H9 (cell line): Measurements from ENCODE around the gene AXL. TPM values are rescaled to one million over a fixed set of nuclear protein-coding genes. Genes with fewer than 3 reads are reported as not detected.

Experiments
- DNase-seq: peaks from one replicate; pipeline ENCODE4 v3.0.0-alpha.2; 2017
- H2AFZ ChIP-seq: one replicate; pipeline ENCODE4 v1.6.1; 2013; ENCODE audit warnings: mild to moderate bottlenecking, low read length, control low read depth, moderate library complexity
- H2AK5ac ChIP-seq: 2 replicates; pipeline ENCODE4 v1.6.1; 2013; ENCODE audit warnings: low read length, control low read depth, mixed read lengths; ENCODE audit not compliant: insufficient read length
- H2BK120ac ChIP-seq: one replicate; pipeline ENCODE4 v1.6.1; 2013; ENCODE audit warnings: low read depth, mild to moderate bottlenecking, low read length, control low read depth, inconsistent platforms; ENCODE audit not compliant: poor library complexity, severe bottlenecking
- H2BK12ac ChIP-seq: 2 replicates; pipeline ENCODE4 v1.6.1; 2013; ENCODE audit warnings: low read length, control low read depth, mixed read lengths, low read depth; ENCODE audit not compliant: insufficient read length
- H2BK15ac ChIP-seq: 2 replicates; pipeline ENCODE4 v1.6.1; 2013; ENCODE audit warnings: low read depth, low read length, control low read depth
- H2BK20ac ChIP-seq: one replicate; pipeline ENCODE4 v1.6.1; 2013; ENCODE audit warnings: low read depth, mild to moderate bottlenecking, low read length, control low read depth, inconsistent platforms; ENCODE audit not compliant: poor library complexity, severe bottlenecking
- H2BK5ac ChIP-seq: 2 replicates; pipeline ENCODE4 v1.6.1; 2013; ENCODE audit warnings: low read length, control low read depth, mixed read lengths; ENCODE audit not compliant: insufficient read length
- H3K14ac ChIP-seq: 2 replicates; pipeline ENCODE4 v1.6.1; 2013; ENCODE audit warnings: low read length, control low read depth; ENCODE audit not compliant: insufficient read depth
- H3K18ac ChIP-seq: 2 replicates; pipeline ENCODE4 v1.6.1; 2013; ENCODE audit warnings: low read depth, mild to moderate bottlenecking, mixed read lengths, low read length, control low read depth; ENCODE audit not compliant: insufficient read length
- H3K23ac ChIP-seq: 2 replicates; pipeline ENCODE4 v1.6.1; 2013; ENCODE audit warnings: low read length, control low read depth, mixed read lengths, low read depth; ENCODE audit not compliant: insufficient read length
- H3K23me2 ChIP-seq: 2 replicates; pipeline ENCODE4 v1.6.1; 2013; ENCODE audit warnings: low read depth, mild to moderate bottlenecking, mixed read lengths, low read length, control low read depth; ENCODE audit not compliant: insufficient read length, poor library complexity, severe bottlenecking
- H3K27ac ChIP-seq: 2 replicates; pipeline ENCODE4 v1.5.1; 2013; ENCODE audit warnings: low read length, control low read depth, mixed read lengths, low read depth; ENCODE audit not compliant: insufficient read length
- H3K27me3 ChIP-seq: 2 replicates; pipeline ENCODE4 v1.6.1; 2013; ENCODE audit warnings: low read length, control low read depth, inconsistent platforms; ENCODE audit not compliant: insufficient read depth
- H3K4ac ChIP-seq: 2 replicates; pipeline ENCODE4 v1.6.1; 2013; ENCODE audit warnings: low read depth, mild to moderate bottlenecking, control low read depth, inconsistent platforms, low read length, moderate library complexity
- H3K4me1 ChIP-seq: 2 replicates; pipeline ENCODE4 v1.6.1; 2013; ENCODE audit warnings: low read length, control low read depth, inconsistent platforms; ENCODE audit not compliant: insufficient read depth
- H3K4me2 ChIP-seq: 2 replicates; pipeline ENCODE4 v1.6.1; 2013; ENCODE audit warnings: low read length, control low read depth, mixed read lengths; ENCODE audit not compliant: insufficient read length, insufficient read depth
- H3K56ac ChIP-seq: 2 replicates; pipeline ENCODE4 v1.6.1; 2013; ENCODE audit warnings: low read depth, mild to moderate bottlenecking, mixed read lengths, low read length, control low read depth; ENCODE audit not compliant: insufficient read length
- H3K79me1 ChIP-seq: 2 replicates; pipeline ENCODE4 v1.6.1; 2013; ENCODE audit warnings: low read depth, mild to moderate bottlenecking, moderate library complexity, low read length, control low read depth, inconsistent platforms; ENCODE audit not compliant: insufficient read depth, poor library complexity, severe bottlenecking
- H3K79me2 ChIP-seq: 2 replicates; pipeline ENCODE4 v1.6.1; 2013; ENCODE audit warnings: low read length, control low read depth, inconsistent platforms; ENCODE audit not compliant: insufficient read depth
- H3K9ac ChIP-seq: 2 replicates; pipeline ENCODE4 v1.6.1; 2013; ENCODE audit warnings: low read length, control low read depth, mixed read lengths; ENCODE audit not compliant: insufficient read length; ENCODE audit errors: extremely low read depth
- H3K9me3 ChIP-seq: one replicate; pipeline ENCODE4 v1.6.1; 2013; ENCODE audit warnings: low read depth, low read length, inconsistent platforms; ENCODE audit not compliant: control insufficient read depth
- H3T11ph ChIP-seq: one replicate; pipeline ENCODE4 v1.6.1; 2013; ENCODE audit warnings: mild to moderate bottlenecking, low read length, control low read depth, inconsistent platforms
- H4K20me1 ChIP-seq: one replicate; pipeline ENCODE4 v1.6.1; 2013; ENCODE audit not compliant: control insufficient read depth, insufficient read length, insufficient read depth
- H4K5ac ChIP-seq: 2 replicates; pipeline ENCODE4 v1.6.1; 2013; ENCODE audit warnings: low read depth, mild to moderate bottlenecking, mixed read lengths, low read length, control low read depth; ENCODE audit not compliant: insufficient read length
- H4K8ac ChIP-seq: replicated peaks from 2 replicates; pipeline ENCODE4 v1.6.1; 2013; ENCODE audit warnings: low read length, control low read depth, mixed read lengths, low read depth; ENCODE audit not compliant: insufficient read length
- H4K91ac ChIP-seq: 2 replicates; pipeline ENCODE4 v1.6.1; 2013; ENCODE audit warnings: low read depth, mild to moderate bottlenecking, moderate library complexity, mixed read lengths, low read length, control low read depth; ENCODE audit not compliant: insufficient read length
- H3K27ac Mint-ChIP-seq, 3 experiments: 2 replicates in 2 of 3; 3 replicates in 1 of 3; pipeline ENCODE4 v1.8.0; 2020 to 2021; ENCODE audit warnings: mixed read lengths in 3 of 3, mild to moderate bottlenecking in 1 of 3, moderate library complexity in 1 of 3
- H3K27me3 Mint-ChIP-seq: 2 replicates; pipeline ENCODE4 v1.8.0; 2021; ENCODE audit warnings: low read depth, mild to moderate bottlenecking, moderate library complexity, mixed read lengths
- H3K36me3 Mint-ChIP-seq, 3 experiments: 2 replicates in 2 of 3; 3 replicates in 1 of 3; pipeline ENCODE4 v1.8.0; 2020 to 2021; ENCODE audit warnings: low read depth in 3 of 3, mixed read lengths in 3 of 3; ENCODE audit not compliant: insufficient read depth in 1 of 3
- H3K4me1 Mint-ChIP-seq, 2 experiments: 2 replicates each; pipeline ENCODE4 v1.8.0; 2020; ENCODE audit warnings: mixed read lengths in 2 of 2
- H3K4me3 Mint-ChIP-seq, 2 experiments: 2 replicates in 1 of 2; 3 replicates in 1 of 2; pipeline ENCODE4 v1.8.0; 2020 to 2021; ENCODE audit warnings: mild to moderate bottlenecking in 2 of 2, mixed read lengths in 2 of 2, moderate library complexity in 1 of 2
- H3K9me3 Mint-ChIP-seq, 2 experiments: 2 replicates in 1 of 2; 3 replicates in 1 of 2; pipeline ENCODE4 v1.8.0; 2020; ENCODE audit warnings: mild to moderate bottlenecking in 2 of 2, mixed read lengths in 2 of 2, moderate library complexity in 1 of 2
- WGBS: extraction: QIAGEN DNeasy Blood & Tissue Kit; methylation state at CpG from one replicate; pipeline ENCODE4 v1.1.7; 2013; ENCODE audit warnings: missing lambda C conversion rate, low lambda C conversion rate, mixed read lengths; ENCODE audit not compliant: insufficient read length; ENCODE audit errors: extremely low coverage; 5-methylcytosine and 5-hydroxymethylcytosine counted together
- total RNA-seq: library from RNA; stranded (reverse); gene quantifications from 2 replicates; pipeline ENCODE4 v1.2.1, GENCODE V29; 2021
- TF ChIP-seq, protein P1 (sequence below): fragments of 200-600 bp; sonication (generic); conservative IDR thresholded peaks from 3 replicates; pipeline ENCODE4 v1.8.0; 2021; ENCODE audit warnings: antibody characterized with exemption, mild to moderate bottlenecking

Gene AXL
- total RNA-seq, 1 experiment from 2014 or later: 29.4 TPM

DNA sequence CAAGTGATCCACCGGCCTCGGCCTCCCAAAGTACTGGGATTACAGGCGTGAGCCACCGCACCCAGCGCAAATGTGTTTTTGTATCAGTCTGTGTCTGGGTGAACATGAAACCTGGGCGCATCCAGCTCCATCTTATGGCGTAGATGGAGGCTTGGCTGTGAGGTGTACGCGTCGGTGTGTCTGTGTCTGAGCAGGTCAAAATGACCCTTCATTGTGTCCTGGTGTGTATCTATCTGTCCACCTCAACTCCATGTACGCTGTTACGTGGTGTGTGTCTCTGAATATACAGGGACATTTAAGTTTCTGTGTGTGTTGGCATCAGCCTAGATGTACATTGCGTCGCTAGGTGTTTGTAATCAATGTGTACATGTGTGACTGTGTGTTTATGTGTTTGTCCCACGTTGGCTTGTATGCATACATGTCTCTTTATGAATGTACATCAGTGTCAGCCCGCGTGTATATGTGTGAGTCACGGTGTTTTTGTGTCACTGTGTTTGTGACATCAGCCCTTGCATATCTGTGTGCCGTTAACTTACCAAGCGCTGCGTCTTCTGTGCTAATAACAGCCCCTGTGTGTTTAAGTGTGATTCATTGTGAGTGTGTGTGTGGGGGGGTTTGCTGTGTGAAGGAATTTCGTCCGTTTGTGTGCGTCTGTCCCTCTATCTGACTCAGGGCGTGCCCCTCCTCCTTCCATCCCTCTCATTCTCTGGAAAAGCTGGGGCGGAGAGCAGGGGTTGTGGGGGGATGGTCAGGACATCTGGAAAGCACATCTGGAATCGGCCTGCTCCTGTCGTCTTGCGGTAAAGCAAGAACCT is 6.4 kb downstream of the AXL start:
- Mint-ChIP-seq H3K9me3 (no peaks in the 10 kb centered on the region; a peak in 2 of 5 replicates), H3K27ac (peak overlapping the region; percentile 58 to 90 (median 79)), H3K4me1 (peaks cover 42 to 45% of the 10 kb centered on the region in 2 experiments), H3K36me3 (peaks cover 12 to 23% (median 15%) of the 10 kb centered on the region in 3 experiments), H3K4me3 (peak overlapping the region; percentile 41 to 74), H3K27me3 (peaks cover 4% of the 10 kb centered on the region)
- Histone ChIP-seq H3K4me1 (peaks cover 5% of the 10 kb centered on the region; the same call in 1 of the 2 replicates), H3K27me3 (no peaks in the 10 kb centered on the region), H3K79me2 (no peaks in the 10 kb centered on the region; the same call in 1 of the 2 replicates), H3K23me2 (peaks cover 3% of the 10 kb centered on the region), H4K8ac (no peak overlapping the region), H3K9me3 (no peaks in the 10 kb centered on the region), H4K91ac (no peak overlapping the region), H3K79me1 (no peaks in the 10 kb centered on the region), H3K14ac (peak overlapping the region; percentile 48), H4K20me1 (no peaks in the 10 kb centered on the region), H3T11ph (no peak overlapping the region), H2BK12ac (no peak overlapping the region), H4K5ac (no peak overlapping the region), H3K9ac (no peak overlapping the region), H2BK20ac (no peak overlapping the region), H2AK5ac (no peak overlapping the region), H3K27ac (no peak overlapping the region), H3K18ac (peak overlapping the region; percentile 6), H3K4ac (no peak overlapping the region), H2BK120ac (no peak overlapping the region), H2AFZ (no peak overlapping the region), H3K4me2 (peak overlapping the region; percentile 30), H3K23ac (no peak overlapping the region), H3K56ac (no peak overlapping the region), H2BK5ac (no peak overlapping the region), H2BK15ac (no peak overlapping the region)
- no CpG with 5 or more reads among the region's 29 CpGs for WGBS
- peak; percentile 60 for DNase-seq
- TF ChIP-seq, protein P1, sequence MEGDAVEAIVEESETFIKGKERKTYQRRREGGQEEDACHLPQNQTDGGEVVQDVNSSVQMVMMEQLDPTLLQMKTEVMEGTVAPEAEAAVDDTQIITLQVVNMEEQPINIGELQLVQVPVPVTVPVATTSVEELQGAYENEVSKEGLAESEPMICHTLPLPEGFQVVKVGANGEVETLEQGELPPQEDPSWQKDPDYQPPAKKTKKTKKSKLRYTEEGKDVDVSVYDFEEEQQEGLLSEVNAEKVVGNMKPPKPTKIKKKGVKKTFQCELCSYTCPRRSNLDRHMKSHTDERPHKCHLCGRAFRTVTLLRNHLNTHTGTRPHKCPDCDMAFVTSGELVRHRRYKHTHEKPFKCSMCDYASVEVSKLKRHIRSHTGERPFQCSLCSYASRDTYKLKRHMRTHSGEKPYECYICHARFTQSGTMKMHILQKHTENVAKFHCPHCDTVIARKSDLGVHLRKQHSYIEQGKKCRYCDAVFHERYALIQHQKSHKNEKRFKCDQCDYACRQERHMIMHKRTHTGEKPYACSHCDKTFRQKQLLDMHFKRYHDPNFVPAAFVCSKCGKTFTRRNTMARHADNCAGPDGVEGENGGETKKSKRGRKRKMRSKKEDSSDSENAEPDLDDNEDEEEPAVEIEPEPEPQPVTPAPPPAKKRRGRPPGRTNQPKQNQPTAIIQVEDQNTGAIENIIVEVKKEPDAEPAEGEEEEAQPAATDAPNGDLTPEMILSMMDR: no peak
